WTC11 (cell line): ENCODE data around the gene IL21R. TPM values are rescaled to one million over a fixed set of nuclear protein-coding genes. Genes with fewer than 3 reads are reported as not detected.

Experiments
- ATAC-seq: fragments of 200-7000 bp; cut with Tn5 transposase; 2 replicates; pipeline ENCODE4 v1.10.0; 2021; ENCODE audit warnings: mild to moderate bottlenecking, moderate library complexity
- CTCF ChIA-PET: fragments of 300-600 bp; sonication (Branson Sonifier 250); formaldehyde crosslinking; loops from one replicate; lab custom pipeline; 2021; ENCODE audit warnings: antibody characterized with exemption; lab: Charles Lee
- POLR2A ChIA-PET: fragments of 350-600 bp; sonication (Branson Sonifier 250); formaldehyde crosslinking; loops from one replicate; lab custom pipeline; 2021; ENCODE audit warnings: antibody characterized with exemption; lab: Charles Lee
- DNase-seq: peaks from one replicate; pipeline ENCODE4 v3.0.0; 2021; ENCODE audit warnings: low spot score
- H3K27ac Mint-ChIP-seq: 2 replicates; pipeline ENCODE4 v1.8.0; 2021; ENCODE audit warnings: mixed read lengths
- H3K27me3 Mint-ChIP-seq: 2 replicates; pipeline ENCODE4 v1.8.0; 2021; ENCODE audit warnings: low read depth, mild to moderate bottlenecking, moderate library complexity, mixed read lengths
- H3K36me3 Mint-ChIP-seq: 2 replicates; pipeline ENCODE4 v1.8.0; 2021; ENCODE audit warnings: mixed read lengths
- H3K4me1 Mint-ChIP-seq: 2 replicates; pipeline ENCODE4 v1.8.0; 2022; ENCODE audit warnings: mixed read lengths
- H3K4me3 Mint-ChIP-seq: 2 replicates; pipeline ENCODE4 v1.8.0; 2021; ENCODE audit warnings: mild to moderate bottlenecking, moderate library complexity, mixed read lengths
- H3K9me3 Mint-ChIP-seq: 2 replicates; pipeline ENCODE4 v1.8.0; 2021; ENCODE audit warnings: mixed read lengths
- ATF2 ChIP-seq: sonication (generic); formaldehyde crosslinking; IDR thresholded peaks from 2 replicates; pipeline ENCODE4 v1.8.1; 2022; ENCODE audit warnings: low read depth, missing genetic modification reagents, borderline replicate concordance
- CREM ChIP-seq: sonication (generic); formaldehyde crosslinking; IDR thresholded peaks from 2 replicates; pipeline ENCODE4 v1.8.1; 2022; ENCODE audit warnings: mild to moderate bottlenecking, missing genetic modification reagents, moderate library complexity
- ETV6 ChIP-seq: sonication (generic); formaldehyde crosslinking; IDR thresholded peaks from 2 replicates; pipeline ENCODE4 v1.8.1; 2022; ENCODE audit warnings: mild to moderate bottlenecking, missing genetic modification reagents
- HMGA2 ChIP-seq: fragments of 250-450 bp; sonication (Bioruptor Pico); IDR thresholded peaks from 2 replicates; pipeline ENCODE4 v1.4.0; 2021; ENCODE audit warnings: mild to moderate bottlenecking, moderate library complexity
- HMGXB4 ChIP-seq: sonication (generic); formaldehyde crosslinking; IDR thresholded peaks from 2 replicates; pipeline ENCODE4 v1.8.1; 2023; ENCODE audit warnings: mild to moderate bottlenecking, moderate library complexity, missing genetic modification reagents
- IRF2 ChIP-seq: sonication (generic); formaldehyde crosslinking; IDR thresholded peaks from 2 replicates; pipeline ENCODE4 v1.8.0; 2022; ENCODE audit warnings: low read depth, missing genetic modification reagents, borderline replicate concordance
- OVOL2 ChIP-seq: fragments of 250-450 bp; sonication (Bioruptor Pico); IDR thresholded peaks from 2 replicates; pipeline ENCODE4 v1.9.0; 2021; ENCODE audit warnings: mild to moderate bottlenecking, borderline replicate concordance
- SMAD4 ChIP-seq: sonication (generic); formaldehyde crosslinking; IDR thresholded peaks from 2 replicates; pipeline ENCODE4 v1.8.0; 2022; ENCODE audit warnings: mild to moderate bottlenecking, missing genetic modification reagents
- SOX15 ChIP-seq: fragments of 250-450 bp; sonication (Bioruptor Pico); IDR thresholded peaks from 2 replicates; pipeline ENCODE4 v1.9.0; 2021; ENCODE audit warnings: mild to moderate bottlenecking
- TCF7 ChIP-seq: sonication (generic); formaldehyde crosslinking; IDR thresholded peaks from 2 replicates; pipeline ENCODE4 v1.8.0; 2022; ENCODE audit warnings: mild to moderate bottlenecking, low read depth, missing genetic modification reagents, moderate library complexity
- TEAD1 ChIP-seq: sonication (generic); formaldehyde crosslinking; IDR thresholded peaks from 2 replicates; pipeline ENCODE4 v1.8.0; 2022; ENCODE audit warnings: mild to moderate bottlenecking, missing genetic modification reagents
- TP53 ChIP-seq: sonication (generic); formaldehyde crosslinking; IDR thresholded peaks from 2 replicates; pipeline ENCODE4 v1.8.1; 2023; ENCODE audit warnings: mild to moderate bottlenecking, missing genetic modification reagents
- ZNF138 ChIP-seq: sonication (generic); formaldehyde crosslinking; conservative IDR thresholded peaks from 2 replicates; pipeline ENCODE4 v1.8.1; 2022; ENCODE audit warnings: mild to moderate bottlenecking, moderate library complexity, missing genetic modification reagents
- ZNF263 ChIP-seq: sonication (generic); formaldehyde crosslinking; IDR thresholded peaks from 2 replicates; pipeline ENCODE4 v1.8.1; 2022; ENCODE audit warnings: low read depth, mild to moderate bottlenecking, moderate library complexity, missing genetic modification reagents
- ZNF317 ChIP-seq: sonication (generic); formaldehyde crosslinking; IDR thresholded peaks from 2 replicates; pipeline ENCODE4 v1.8.1; 2023; ENCODE audit warnings: low read depth, mild to moderate bottlenecking, moderate library complexity, missing genetic modification reagents, borderline replicate concordance
- ZNF532 ChIP-seq: fragments of 250-450 bp; sonication (Bioruptor Pico); IDR thresholded peaks from 2 replicates; pipeline ENCODE4 v1.9.0; 2021; ENCODE audit warnings: mild to moderate bottlenecking, borderline replicate concordance
- total RNA-seq: library from RNA; stranded (reverse); gene quantifications from 3 replicates; pipeline ENCODE4 v1.2.3, GENCODE V29; 2021
- TF ChIP-seq, protein P1 (sequence below): sonication (generic); formaldehyde crosslinking; IDR thresholded peaks from 2 replicates; pipeline ENCODE4 v1.8.0; 2022; ENCODE audit warnings: mild to moderate bottlenecking, missing genetic modification reagents
- TF ChIP-seq, protein P2 (sequence below): sonication (generic); formaldehyde crosslinking; IDR thresholded peaks from 2 replicates; pipeline ENCODE4 v1.8.0; 2022; ENCODE audit warnings: mild to moderate bottlenecking, missing genetic modification reagents
- TF ChIP-seq, protein P3 (sequence below): sonication (generic); formaldehyde crosslinking; IDR thresholded peaks from 2 replicates; pipeline ENCODE4 v1.8.1; 2022; ENCODE audit warnings: missing genetic modification reagents, borderline replicate concordance
- TF ChIP-seq, protein P4 (sequence below): fragments of 250-450 bp; sonication (Bioruptor Pico); IDR thresholded peaks from 2 replicates; pipeline ENCODE4 v2.1.2; 2022; ENCODE audit warnings: mild to moderate bottlenecking, moderate library complexity

IL21R gene
- total RNA-seq, 1 experiment from 2014 or later = 0.70 TPM

- TF ChIP-seq ZNF532 (CRISPR knock-in tag) (no peak), ZNF317 (CRISPR knock-in tag) (no peak), ZNF138 (CRISPR knock-in tag) (no peak), IRF2 (CRISPR knock-in tag) (no peak), TP53 (CRISPR knock-in tag) (no peak), TCF7 (CRISPR knock-in tag) (no peak), ATF2 (CRISPR knock-in tag) (no peak), ETV6 (CRISPR knock-in tag) (no peak), SMAD4 (no peak), TEAD1 (no peak)
- TF ChIP-seq, protein P1, sequence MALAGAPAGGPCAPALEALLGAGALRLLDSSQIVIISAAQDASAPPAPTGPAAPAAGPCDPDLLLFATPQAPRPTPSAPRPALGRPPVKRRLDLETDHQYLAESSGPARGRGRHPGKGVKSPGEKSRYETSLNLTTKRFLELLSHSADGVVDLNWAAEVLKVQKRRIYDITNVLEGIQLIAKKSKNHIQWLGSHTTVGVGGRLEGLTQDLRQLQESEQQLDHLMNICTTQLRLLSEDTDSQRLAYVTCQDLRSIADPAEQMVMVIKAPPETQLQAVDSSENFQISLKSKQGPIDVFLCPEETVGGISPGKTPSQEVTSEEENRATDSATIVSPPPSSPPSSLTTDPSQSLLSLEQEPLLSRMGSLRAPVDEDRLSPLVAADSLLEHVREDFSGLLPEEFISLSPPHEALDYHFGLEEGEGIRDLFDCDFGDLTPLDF (CRISPR knock-in tag) = no peak
- TF ChIP-seq, all 79 proteins: peak for 0
These were observed 40.0 kb upstream of the IL21R start (continued) for GRCh38 chr16:27361987-27362386.

DNA sequence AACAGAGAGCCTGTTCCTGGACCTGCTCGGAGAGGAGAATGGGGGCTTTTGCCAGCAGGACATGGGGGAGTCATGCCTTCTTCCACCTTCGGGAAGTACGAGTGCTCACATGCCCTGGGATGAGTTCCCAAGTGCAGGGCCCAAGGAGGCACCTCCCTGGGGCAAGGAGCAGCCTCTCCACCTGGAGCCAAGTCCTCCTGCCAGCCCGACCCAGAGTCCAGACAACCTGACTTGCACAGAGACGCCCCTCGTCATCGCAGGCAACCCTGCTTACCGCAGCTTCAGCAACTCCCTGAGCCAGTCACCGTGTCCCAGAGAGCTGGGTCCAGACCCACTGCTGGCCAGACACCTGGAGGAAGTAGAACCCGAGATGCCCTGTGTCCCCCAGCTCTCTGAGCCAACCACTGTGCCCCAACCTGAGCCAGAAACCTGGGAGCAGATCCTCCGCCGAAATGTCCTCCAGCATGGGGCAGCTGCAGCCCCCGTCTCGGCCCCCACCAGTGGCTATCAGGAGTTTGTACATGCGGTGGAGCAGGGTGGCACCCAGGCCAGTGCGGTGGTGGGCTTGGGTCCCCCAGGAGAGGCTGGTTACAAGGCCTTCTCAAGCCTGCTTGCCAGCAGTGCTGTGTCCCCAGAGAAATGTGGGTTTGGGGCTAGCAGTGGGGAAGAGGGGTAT is 39.3 kb upstream of the IL21R start:
- DNase-seq (no peak), ATAC-seq (no peak)
- Mint-ChIP-seq H3K27me3 (no peaks in the 10 kb centered on the region), H3K27ac (no peak overlapping the region), H3K4me1 (peaks cover 3% of the 10 kb centered on the region; the same call in 1 of the 2 replicates), H3K36me3 (peaks cover 23% of the 10 kb centered on the region), H3K4me3 (no peak overlapping the region), H3K9me3 (peaks cover 8% of the 10 kb centered on the region; the same call in 1 of the 2 replicates)
- TF ChIP-seq HMGA2 (CRISPR knock-in tag) = no peak
- no peak for TF ChIP-seq ZNF263 (CRISPR knock-in tag)
- no peak for TF ChIP-seq OVOL2 (CRISPR knock-in tag)
- TF ChIP-seq, protein P2, sequence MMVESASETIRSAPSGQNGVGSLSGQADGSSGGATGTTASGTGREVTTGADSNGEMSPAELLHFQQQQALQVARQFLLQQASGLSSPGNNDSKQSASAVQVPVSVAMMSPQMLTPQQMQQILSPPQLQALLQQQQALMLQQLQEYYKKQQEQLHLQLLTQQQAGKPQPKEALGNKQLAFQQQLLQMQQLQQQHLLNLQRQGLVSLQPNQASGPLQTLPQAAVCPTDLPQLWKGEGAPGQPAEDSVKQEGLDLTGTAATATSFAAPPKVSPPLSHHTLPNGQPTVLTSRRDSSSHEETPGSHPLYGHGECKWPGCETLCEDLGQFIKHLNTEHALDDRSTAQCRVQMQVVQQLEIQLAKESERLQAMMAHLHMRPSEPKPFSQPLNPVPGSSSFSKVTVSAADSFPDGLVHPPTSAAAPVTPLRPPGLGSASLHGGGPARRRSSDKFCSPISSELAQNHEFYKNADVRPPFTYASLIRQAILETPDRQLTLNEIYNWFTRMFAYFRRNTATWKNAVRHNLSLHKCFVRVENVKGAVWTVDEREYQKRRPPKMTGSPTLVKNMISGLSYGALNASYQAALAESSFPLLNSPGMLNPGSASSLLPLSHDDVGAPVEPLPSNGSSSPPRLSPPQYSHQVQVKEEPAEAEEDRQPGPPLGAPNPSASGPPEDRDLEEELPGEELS = no peak
- TF ChIP-seq ZNF317 (CRISPR knock-in tag) = no peak
- TF ChIP-seq, protein P3, sequence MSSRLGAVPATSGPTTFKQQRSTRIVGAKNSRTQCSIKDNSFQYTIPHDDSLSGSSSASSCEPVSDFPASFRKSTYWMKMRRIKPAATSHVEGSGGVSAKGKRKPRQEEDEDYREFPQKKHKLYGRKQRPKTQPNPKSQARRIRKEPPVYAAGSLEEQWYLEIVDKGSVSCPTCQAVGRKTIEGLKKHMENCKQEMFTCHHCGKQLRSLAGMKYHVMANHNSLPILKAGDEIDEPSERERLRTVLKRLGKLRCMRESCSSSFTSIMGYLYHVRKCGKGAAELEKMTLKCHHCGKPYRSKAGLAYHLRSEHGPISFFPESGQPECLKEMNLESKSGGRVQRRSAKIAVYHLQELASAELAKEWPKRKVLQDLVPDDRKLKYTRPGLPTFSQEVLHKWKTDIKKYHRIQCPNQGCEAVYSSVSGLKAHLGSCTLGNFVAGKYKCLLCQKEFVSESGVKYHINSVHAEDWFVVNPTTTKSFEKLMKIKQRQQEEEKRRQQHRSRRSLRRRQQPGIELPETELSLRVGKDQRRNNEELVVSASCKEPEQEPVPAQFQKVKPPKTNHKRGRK (CRISPR knock-in tag) = no peak
- TF ChIP-seq, protein P4, sequence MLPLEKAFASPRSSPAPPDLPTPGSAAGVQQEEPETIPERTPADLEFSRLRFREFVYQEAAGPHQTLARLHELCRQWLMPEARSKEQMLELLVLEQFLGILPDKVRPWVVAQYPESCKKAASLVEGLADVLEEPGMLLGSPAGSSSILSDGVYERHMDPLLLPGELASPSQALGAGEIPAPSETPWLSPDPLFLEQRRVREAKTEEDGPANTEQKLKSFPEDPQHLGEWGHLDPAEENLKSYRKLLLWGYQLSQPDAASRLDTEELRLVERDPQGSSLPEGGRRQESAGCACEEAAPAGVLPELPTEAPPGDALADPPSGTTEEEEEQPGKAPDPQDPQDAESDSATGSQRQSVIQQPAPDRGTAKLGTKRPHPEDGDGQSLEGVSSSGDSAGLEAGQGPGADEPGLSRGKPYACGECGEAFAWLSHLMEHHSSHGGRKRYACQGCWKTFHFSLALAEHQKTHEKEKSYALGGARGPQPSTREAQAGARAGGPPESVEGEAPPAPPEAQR (CRISPR knock-in tag) = no peak
- TF ChIP-seq ZNF138 (CRISPR knock-in tag) = no peak
- no peak for TF ChIP-seq SOX15 (CRISPR knock-in tag)
- TF ChIP-seq CREM (CRISPR knock-in tag) = no peak
- TF ChIP-seq HMGXB4 (CRISPR knock-in tag) = no peak
- POLR2A ChIA-PET = no interaction called here
- CTCF ChIA-PET = interaction anchor here (0.7 to 2.4 kb wide), 3 partner anchors 125 to 183 kb away, joined by 3 to 11 read pairs (median 6); no protein-coding TSS in a partner anchor
